OCI-LY7 (cell line): ENCODE measurements around the gene TFIP11. TPM values are rescaled to one million over a fixed set of nuclear protein-coding genes. Genes with fewer than 3 reads are reported as not detected.

Source experiments
- BruUV-seq: library from RNA; stranded (reverse); fragments of 400-500 nt; replicated peaks from 2 replicates; lab custom pipeline; 2021; lab: Mats Ljungman, UMichigan
- CTCF ChIA-PET: fragments of 300-600 bp; sonication (Branson Sonifier 250); formaldehyde crosslinking; loops from one replicate; lab custom pipeline; 2022; ENCODE audit warnings: antibody characterized with exemption; ENCODE audit not compliant: unreplicated experiment; lab: Charles Lee
- POLR2A ChIA-PET: fragments of 300-600 bp; sonication (Branson Sonifier 250); formaldehyde crosslinking; loops from one replicate; lab custom pipeline; 2022; ENCODE audit warnings: antibody characterized with exemption; lab: Charles Lee
- DNase-seq: peaks from one replicate; pipeline ENCODE4 v3.0.0-alpha.2; 2015; ENCODE audit warnings: low spot score
- H2AFZ ChIP-seq: fragments of 200-600 bp; sonication (generic), shearing (Covaris generic); 2 replicates; pipeline ENCODE4 v1.6.1; 2014; ENCODE audit warnings: mild to moderate bottlenecking, antibody characterized with exemption, low read length, moderate library complexity
- H3K27ac ChIP-seq: fragments of 200-600 bp; sonication (generic); 2 replicates; pipeline ENCODE4 v1.5.1; 2014; ENCODE audit warnings: mixed run types, low read depth, mild to moderate bottlenecking, moderate library complexity, low read length, inconsistent platforms; ENCODE audit not compliant: poor library complexity, severe bottlenecking
- H3K36me3 ChIP-seq: fragments of 200-600 bp; sonication (generic); 2 replicates; pipeline ENCODE4 v1.6.1; 2014; ENCODE audit warnings: mild to moderate bottlenecking, antibody characterized with exemption, low read length, moderate library complexity, mixed read lengths; ENCODE audit not compliant: insufficient read depth
- H3K4me1 ChIP-seq: fragments of 200-600 bp; sonication (generic); 2 replicates; pipeline ENCODE4 v1.5.1; 2014; ENCODE audit warnings: mild to moderate bottlenecking, low read length; ENCODE audit not compliant: insufficient read depth, poor library complexity, severe bottlenecking
- H3K4me2 ChIP-seq: fragments of 200-600 bp; sonication (generic); 2 replicates; pipeline ENCODE4 v1.6.1; 2014; ENCODE audit warnings: mild to moderate bottlenecking, low read length
- H3K4me3 ChIP-seq: fragments of 200-600 bp; sonication (generic); 2 replicates; pipeline ENCODE4 v1.5.1; 2014; ENCODE audit warnings: mild to moderate bottlenecking, low read depth, low read length; ENCODE audit not compliant: poor library complexity, severe bottlenecking
- H3K79me2 ChIP-seq: fragments of 200-600 bp; sonication (generic); 2 replicates; pipeline ENCODE4 v1.6.1; 2016; ENCODE audit warnings: low read depth, mild to moderate bottlenecking, low read length, moderate library complexity, mixed read lengths; ENCODE audit not compliant: insufficient read depth
- H3K9me2 ChIP-seq: fragments of 200-600 bp; sonication (generic); 2 replicates; pipeline ENCODE4 v1.6.1; 2016; ENCODE audit warnings: mild to moderate bottlenecking, low read length, mixed read lengths; ENCODE audit not compliant: insufficient read depth
- H3K9me3 ChIP-seq: fragments of 200-600 bp; sonication (generic); 2 replicates; pipeline ENCODE4 v1.6.1; 2014; ENCODE audit warnings: mild to moderate bottlenecking, mixed run types, low read length, mixed read lengths
- H4K20me1 ChIP-seq: fragments of 200-600 bp; sonication (generic); 2 replicates; pipeline ENCODE4 v1.6.1; 2014; ENCODE audit warnings: mild to moderate bottlenecking, antibody characterized with exemption, low read length, moderate library complexity, mixed read lengths; ENCODE audit not compliant: insufficient read depth
- EZH2phosphoT487 ChIP-seq: fragments of 200-600 bp; sonication (generic); IDR thresholded peaks from 2 replicates; pipeline ENCODE4 v1.6.1; 2018; ENCODE audit warnings: low read depth, borderline replicate concordance, mild to moderate bottlenecking, mixed run types, antibody characterized with exemption, low read length, moderate library complexity, mixed read lengths
- intact Hi-C: fragments of 100-400 bp; cut with micrococcal nuclease; formaldehyde crosslinking; loops from one replicate; pipeline ENCODE4 v1.10.0; 2022; ENCODE audit not compliant: unreplicated experiment
- total RNA-seq, 2 experiments: library from RNA; depleted of rRNA in 1 of 2; stranded (reverse); fragments of >200 nt in 1 of 2; shearing (Covaris generic) in 1 of 2; gene quantifications; 2 replicates each; pipeline ENCODE4 v1.2.3, GENCODE V29; 2014 to 2022
- TF ChIP-seq, protein P1 (sequence below): fragments of 200-600 bp; sonication (generic); conservative IDR thresholded peaks from 2 replicates; pipeline ENCODE4 v1.5.1; 2014; ENCODE audit warnings: mild to moderate bottlenecking, antibody characterized with exemption, low read length, moderate library complexity, mixed read lengths

The TFIP11 gene
- total RNA-seq, 2 experiments from 2014 or later: 45.2 to 54.5 TPM

- peaks cover 94% of the 10 kb centered on the region for H3K36me3 ChIP-seq
- no peaks in the 10 kb centered on the region for H4K20me1 ChIP-seq
- no peak overlapping the region for H3K4me3 ChIP-seq
- no peak overlapping the region for H2AFZ ChIP-seq
- no TSS peak for BruUV-seq
- ChIA-PET CTCF (interaction anchor here (0.7 to 1.0 kb wide), 3 partner anchors 30 to 158 kb away, joined by 3 read pairs; no protein-coding TSS in a partner anchor), POLR2A (interaction anchor here (1.3 to 2.4 kb wide), 4 partner anchors 8 to 31 kb away, joined by 3 to 13 read pairs (median 6); partner anchors contain the start of genes HPS4, SRRD and TFIP11)
- H3K27ac ChIP-seq: peak overlapping the region; percentile 58
- TF ChIP-seq, protein P1, sequence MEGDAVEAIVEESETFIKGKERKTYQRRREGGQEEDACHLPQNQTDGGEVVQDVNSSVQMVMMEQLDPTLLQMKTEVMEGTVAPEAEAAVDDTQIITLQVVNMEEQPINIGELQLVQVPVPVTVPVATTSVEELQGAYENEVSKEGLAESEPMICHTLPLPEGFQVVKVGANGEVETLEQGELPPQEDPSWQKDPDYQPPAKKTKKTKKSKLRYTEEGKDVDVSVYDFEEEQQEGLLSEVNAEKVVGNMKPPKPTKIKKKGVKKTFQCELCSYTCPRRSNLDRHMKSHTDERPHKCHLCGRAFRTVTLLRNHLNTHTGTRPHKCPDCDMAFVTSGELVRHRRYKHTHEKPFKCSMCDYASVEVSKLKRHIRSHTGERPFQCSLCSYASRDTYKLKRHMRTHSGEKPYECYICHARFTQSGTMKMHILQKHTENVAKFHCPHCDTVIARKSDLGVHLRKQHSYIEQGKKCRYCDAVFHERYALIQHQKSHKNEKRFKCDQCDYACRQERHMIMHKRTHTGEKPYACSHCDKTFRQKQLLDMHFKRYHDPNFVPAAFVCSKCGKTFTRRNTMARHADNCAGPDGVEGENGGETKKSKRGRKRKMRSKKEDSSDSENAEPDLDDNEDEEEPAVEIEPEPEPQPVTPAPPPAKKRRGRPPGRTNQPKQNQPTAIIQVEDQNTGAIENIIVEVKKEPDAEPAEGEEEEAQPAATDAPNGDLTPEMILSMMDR: peak; percentile 95
- no peak for TF ChIP-seq EZH2phosphoT487
- intact Hi-C loops: no loop called here
- DNase-seq: peak; percentile 89
- peak overlapping the region; percentile 55 for H3K4me2 ChIP-seq
- no peaks in the 10 kb centered on the region for H3K79me2 ChIP-seq
- no peaks in the 10 kb centered on the region for H3K9me3 ChIP-seq
- peaks cover 23% of the 10 kb centered on the region for H3K4me1 ChIP-seq
- H3K9me2 ChIP-seq: no peaks in the 10 kb centered on the region
Observed at GRCh38 chr22:26502688-26503561, 9.3 kb downstream of the TFIP11 start.

- Histone ChIP-seq H3K9me3 (no peaks in the 10 kb centered on the region), H3K4me3 (no peak overlapping the region), H3K27ac (no peak overlapping the region), H3K36me3 (peaks cover 94% of the 10 kb centered on the region), H3K9me2 (no peaks in the 10 kb centered on the region), H3K4me1 (peaks cover 23% of the 10 kb centered on the region), H3K79me2 (no peaks in the 10 kb centered on the region), H2AFZ (no peak overlapping the region), H4K20me1 (no peaks in the 10 kb centered on the region), H3K4me2 (no peak overlapping the region)
- no peak for DNase-seq
- no peak for TF ChIP-seq EZH2phosphoT487
- TF ChIP-seq, protein P1: no peak
- CTCF ChIA-PET: no interaction called here
- intact Hi-C loops: no loop called here
- POLR2A ChIA-PET: interaction anchor here (0.6 to 2.4 kb wide), 8 partner anchors 9 to 233 kb away, joined by 3 to 13 read pairs (median 4); partner anchors contain the start of gene TFIP11
- no TSS peak for BruUV-seq
Observed at GRCh38 chr22:26501996-26502395, 10.3 kb downstream of the TFIP11 start.
